Neural progenitor cell (in vitro differentiated cells): Measurements from ENCODE around the gene SON. TPM values are rescaled to one million over a fixed set of nuclear protein-coding genes. Genes with fewer than 3 reads are reported as not detected.
"Not testable (repeated sequence)": the region's sequence is repeated elsewhere in the genome, so short reads cannot be mapped to it uniquely, and the experiment has no call there.

Experiments used
- DNase-seq: peaks from one replicate; pipeline ENCODE4 v3.0.0-alpha.2; 2016; ENCODE audit warnings: low spot score
- H2AFZ ChIP-seq: fragments of 200-600 bp; sonication (generic); replicated peaks from 2 replicates; pipeline ENCODE4 v1.6.1; 2016; ENCODE audit warnings: antibody characterized with exemption
- H3F3A ChIP-seq: fragments of 200-600 bp; sonication (generic); 2 replicates; pipeline ENCODE4 v1.6.1; 2016; ENCODE audit warnings: antibody characterized with exemption, low read depth
- H3K27ac ChIP-seq: fragments of 200-600 bp; sonication (generic); 2 replicates; pipeline ENCODE4 v1.5.1; 2016; ENCODE audit warnings: mild to moderate bottlenecking
- H3K27me3 ChIP-seq: fragments of 200-600 bp; sonication (generic); 2 replicates; pipeline ENCODE4 v1.6.1; 2016; ENCODE audit warnings: mild to moderate bottlenecking, moderate library complexity
- H3K36me3 ChIP-seq: fragments of 200-600 bp; sonication (generic); 2 replicates; pipeline ENCODE4 v1.5.1; 2016
- H3K4me1 ChIP-seq: fragments of 200-600 bp; sonication (generic); 2 replicates; pipeline ENCODE4 v1.6.1; 2016; ENCODE audit warnings: mixed run types
- H3K4me2 ChIP-seq: fragments of 200-600 bp; sonication (generic); 2 replicates; pipeline ENCODE4 v1.6.1; 2016
- H3K4me3 ChIP-seq: fragments of 200-600 bp; sonication (generic); 2 replicates; pipeline ENCODE4 v1.5.1; 2016
- H3K79me2 ChIP-seq: fragments of 200-600 bp; sonication (generic); 2 replicates; pipeline ENCODE4 v1.6.1; 2016; ENCODE audit warnings: low read depth
- H3K9ac ChIP-seq: fragments of 200-600 bp; sonication (generic); 2 replicates; pipeline ENCODE4 v1.6.1; 2016
- H3K9me3 ChIP-seq: fragments of 200-600 bp; sonication (generic); 2 replicates; pipeline ENCODE4 v1.5.1; 2016; ENCODE audit warnings: low read depth
- H4K20me1 ChIP-seq: fragments of 200-600 bp; sonication (generic); 2 replicates; pipeline ENCODE4 v1.6.1; 2016; ENCODE audit warnings: low read depth
- H3K27ac Mint-ChIP-seq: 3 replicates; pipeline ENCODE4 v1.8.0; 2021; ENCODE audit warnings: mixed read lengths
- H3K27me3 Mint-ChIP-seq: 2 replicates; pipeline ENCODE4 v1.8.0; 2022; ENCODE audit warnings: low read depth, mild to moderate bottlenecking, inconsistent platforms, moderate library complexity, mixed read lengths; ENCODE audit not compliant: insufficient read depth
- H3K36me3 Mint-ChIP-seq: 3 replicates; pipeline ENCODE4 v1.8.0; 2021; ENCODE audit warnings: mixed read lengths
- H3K4me1 Mint-ChIP-seq: 3 replicates; pipeline ENCODE4 v1.8.0; 2021; ENCODE audit warnings: mixed read lengths
- H3K4me3 Mint-ChIP-seq: 3 replicates; pipeline ENCODE4 v1.8.0; 2021; ENCODE audit warnings: mild to moderate bottlenecking, moderate library complexity, mixed read lengths
- H3K9me3 Mint-ChIP-seq: 3 replicates; pipeline ENCODE4 v1.8.0; 2020; ENCODE audit warnings: mixed read lengths
- EZH2 ChIP-seq: fragments of 200-600 bp; sonication (generic); IDR thresholded peaks from 2 replicates; pipeline ENCODE4 v1.6.1; 2017; ENCODE audit warnings: antibody characterized with exemption, mild to moderate bottlenecking, moderate library complexity
- EZH2phosphoT487 ChIP-seq: fragments of 200-600 bp; sonication (generic); IDR thresholded peaks from 2 replicates; pipeline ENCODE4 v1.6.1; 2017; ENCODE audit warnings: antibody characterized with exemption
- total RNA-seq: library from RNA; depleted of rRNA; stranded (reverse); fragments of >200 nt; gene quantifications from 2 replicates; pipeline ENCODE4 v1.2.3, GENCODE V29; 2015; ENCODE audit warnings: low replicate concordance
- TF ChIP-seq, protein P1 (sequence below): fragments of 200-600 bp; sonication (generic); IDR thresholded peaks from 2 replicates; pipeline ENCODE4 v1.5.1; 2017; ENCODE audit warnings: antibody characterized with exemption, mild to moderate bottlenecking

The SON gene
- total RNA-seq, 1 donor from 2014 or later, result 200 TPM

- Histone ChIP-seq H3K4me1 (no peaks in the 10 kb centered on the region), H3K9ac (no peak overlapping the region), H3K27me3 (no peaks in the 10 kb centered on the region), H2AFZ (no peak overlapping the region), H3K9me3 (no peaks in the 10 kb centered on the region), H3K4me2 (no peak overlapping the region), H3K36me3 (peaks cover 27% of the 10 kb centered on the region), H4K20me1 (peaks cover 32% of the 10 kb centered on the region), H3K79me2 (peaks cover 28% of the 10 kb centered on the region), H3F3A (peaks cover 62% of the 10 kb centered on the region), H3K4me3 (no peak overlapping the region), H3K27ac (no peak overlapping the region)
- Mint-ChIP-seq H3K4me1 (no peaks in the 10 kb centered on the region), H3K9me3 (no peaks in the 10 kb centered on the region), H3K4me3 (no peak overlapping the region), H3K27me3 (no peaks in the 10 kb centered on the region), H3K36me3 (peaks cover 22% of the 10 kb centered on the region), H3K27ac (no peak overlapping the region)
- no peak for DNase-seq
- TF ChIP-seq, protein P1, sequence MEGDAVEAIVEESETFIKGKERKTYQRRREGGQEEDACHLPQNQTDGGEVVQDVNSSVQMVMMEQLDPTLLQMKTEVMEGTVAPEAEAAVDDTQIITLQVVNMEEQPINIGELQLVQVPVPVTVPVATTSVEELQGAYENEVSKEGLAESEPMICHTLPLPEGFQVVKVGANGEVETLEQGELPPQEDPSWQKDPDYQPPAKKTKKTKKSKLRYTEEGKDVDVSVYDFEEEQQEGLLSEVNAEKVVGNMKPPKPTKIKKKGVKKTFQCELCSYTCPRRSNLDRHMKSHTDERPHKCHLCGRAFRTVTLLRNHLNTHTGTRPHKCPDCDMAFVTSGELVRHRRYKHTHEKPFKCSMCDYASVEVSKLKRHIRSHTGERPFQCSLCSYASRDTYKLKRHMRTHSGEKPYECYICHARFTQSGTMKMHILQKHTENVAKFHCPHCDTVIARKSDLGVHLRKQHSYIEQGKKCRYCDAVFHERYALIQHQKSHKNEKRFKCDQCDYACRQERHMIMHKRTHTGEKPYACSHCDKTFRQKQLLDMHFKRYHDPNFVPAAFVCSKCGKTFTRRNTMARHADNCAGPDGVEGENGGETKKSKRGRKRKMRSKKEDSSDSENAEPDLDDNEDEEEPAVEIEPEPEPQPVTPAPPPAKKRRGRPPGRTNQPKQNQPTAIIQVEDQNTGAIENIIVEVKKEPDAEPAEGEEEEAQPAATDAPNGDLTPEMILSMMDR, result no peak
- TF ChIP-seq EZH2phosphoT487, result no peak
- TF ChIP-seq EZH2, result no peak
Observed at GRCh38 chr21:33568448-33568847, 25.6 kb downstream of the SON start.

- peaks cover 28% of the 10 kb centered on the region for H3K36me3 Mint-ChIP-seq
- peaks cover 40% of the 10 kb centered on the region for H4K20me1 ChIP-seq
- no peaks in the 10 kb centered on the region for H3K27me3 Mint-ChIP-seq
- no peak for TF ChIP-seq EZH2phosphoT487
- TF ChIP-seq EZH2, result no peak
- TF ChIP-seq, protein P1, result no peak
- no peaks in the 10 kb centered on the region for H3K27me3 ChIP-seq
- no peak overlapping the region for H3K4me2 ChIP-seq
- H3F3A ChIP-seq, result peaks cover 67% of the 10 kb centered on the region
- no peak overlapping the region for H3K9ac ChIP-seq
- H2AFZ ChIP-seq, result no peak overlapping the region
- no peaks in the 10 kb centered on the region for H3K9me3 Mint-ChIP-seq
- H3K27ac Mint-ChIP-seq, result no peak overlapping the region
- DNase-seq, result no peak
- H3K9me3 ChIP-seq, result no peaks in the 10 kb centered on the region
- no peak overlapping the region for H3K27ac ChIP-seq
- H3K4me3 Mint-ChIP-seq, result no peak overlapping the region
- peaks cover 20% of the 10 kb centered on the region for H3K79me2 ChIP-seq
- H3K4me1 ChIP-seq, result no peaks in the 10 kb centered on the region
- H3K36me3 ChIP-seq, result peaks cover 41% of the 10 kb centered on the region
- H3K4me3 ChIP-seq, result no peak overlapping the region
- H3K4me1 Mint-ChIP-seq, result no peaks in the 10 kb centered on the region
Observed at GRCh38 chr21:33569991-33570390, 27.2 kb downstream of the SON start.

DNA sequence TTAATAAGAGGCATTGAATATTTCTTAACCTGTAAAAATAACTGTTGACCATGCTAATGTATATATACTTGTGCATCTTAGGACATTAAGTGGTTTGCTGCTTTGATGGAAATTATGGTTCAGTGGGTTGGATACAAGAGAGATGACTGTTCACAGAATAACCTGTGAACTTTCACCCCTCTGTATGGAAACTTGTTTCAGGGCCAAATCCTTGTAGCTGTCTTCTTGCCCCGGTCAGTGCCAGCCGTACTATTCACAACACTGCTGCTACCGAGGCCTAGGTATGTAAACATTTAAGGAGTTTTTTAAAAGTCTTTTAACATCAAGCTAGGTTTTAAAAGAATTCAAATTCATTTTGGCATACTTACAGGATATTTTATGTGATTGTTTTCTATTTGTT is 29.5 kb downstream of the SON start:
- H3K9me3 ChIP-seq, result no peaks in the 10 kb centered on the region
- no peak overlapping the region for H3K27ac Mint-ChIP-seq
- H3K27me3 ChIP-seq, result no peaks in the 10 kb centered on the region
- H4K20me1 ChIP-seq, result peaks cover 37% of the 10 kb centered on the region
- no peaks in the 10 kb centered on the region for H3K27me3 Mint-ChIP-seq
- H3K27ac ChIP-seq, result no peak overlapping the region
- H3K4me2 ChIP-seq, result no peak overlapping the region
- no peak overlapping the region for H2AFZ ChIP-seq
- H3K4me1 ChIP-seq, result no peaks in the 10 kb centered on the region
- H3K36me3 Mint-ChIP-seq, result peaks cover 28% of the 10 kb centered on the region
- no peak for DNase-seq
- H3K9ac ChIP-seq, result no peak overlapping the region
- TF ChIP-seq, protein P1, result no peak
- TF ChIP-seq EZH2phosphoT487, result no peak
- H3K4me1 Mint-ChIP-seq, result no peaks in the 10 kb centered on the region
- H3K36me3 ChIP-seq, result peaks cover 39% of the 10 kb centered on the region
- peaks cover 12% of the 10 kb centered on the region for H3K79me2 ChIP-seq
- no peak overlapping the region for H3K4me3 Mint-ChIP-seq
- no peak overlapping the region for H3K4me3 ChIP-seq
- no peaks in the 10 kb centered on the region for H3K9me3 Mint-ChIP-seq
- H3F3A ChIP-seq, result peaks cover 73% of the 10 kb centered on the region

- not testable (repeated sequence) for H3K4me1 Mint-ChIP-seq, H2AFZ ChIP-seq, H3K27ac Mint-ChIP-seq, H3K9ac ChIP-seq, H3K4me2 ChIP-seq, DNase-seq, H3K27ac ChIP-seq, H3K79me2 ChIP-seq, H3K27me3 ChIP-seq, H3K27me3 Mint-ChIP-seq, H3K4me3 ChIP-seq, H3K4me1 ChIP-seq, H3K4me3 Mint-ChIP-seq, H3K9me3 ChIP-seq, H3K9me3 Mint-ChIP-seq
- Histone ChIP-seq H4K20me1 (peaks cover 12% of the 10 kb centered on the region), H3K36me3 (peaks cover 31% of the 10 kb centered on the region), H3F3A (peaks cover 80% of the 10 kb centered on the region)
- peaks cover 29% of the 10 kb centered on the region for H3K36me3 Mint-ChIP-seq
Observed at GRCh38 chr21:33576741-33577141, 33.9 kb downstream of the SON start.
